Prostate gland (tissue), 2 donors: Measurements from ENCODE around the gene IQCE. TPM values are rescaled to one million over a fixed set of nuclear protein-coding genes. Genes with fewer than 3 reads are reported as not detected.

Experiments used
- DNase-seq: peaks from one replicate; pipeline ENCODE4 v3.0.0-alpha.2; 2019; ENCODE audit warnings: low spot score
- H3K27ac ChIP-seq, 2 donors: fragments of 200-600 bp; sonication (generic); 2 replicates each; pipeline ENCODE4 v1.5.1; 2017 to 2019
- H3K27me3 ChIP-seq: fragments of 200-600 bp; sonication (generic); replicated peaks from 2 replicates; pipeline ENCODE4 v1.5.1; 2019; ENCODE audit not compliant: insufficient read depth
- H3K36me3 ChIP-seq, 2 donors: fragments of 200-600 bp; sonication (generic); 1 replicate in 1 of 2; 2 replicates in 1 of 2; pipeline versions ENCODE4 v1.5.1 to v1.8.1; 2017 to 2019
- H3K4me1 ChIP-seq: fragments of 200-600 bp; sonication (generic); replicated peaks from 2 replicates; pipeline ENCODE4 v1.5.1; 2019
- H3K4me3 ChIP-seq, 2 donors: fragments of 200-600 bp; sonication (generic); 2 replicates each; pipeline ENCODE4 v1.5.1; 2017 to 2019
- H3K9me3 ChIP-seq: fragments of 200-600 bp; sonication (generic); 2 replicates; pipeline ENCODE4 v1.5.1; 2017
- CTCF ChIP-seq, 4 experiments: fragments of 200-600 bp in 2 of 4; fragments of 450-650 bp in 2 of 4; sonication (generic) in 2 of 4; IDR thresholded peaks; 1 replicate in 3 of 4; 2 replicates in 1 of 4; pipeline ENCODE4 v1.5.1; 2016 to 2019; ENCODE audit warnings: antibody characterized with exemption in 4 of 4, mild to moderate bottlenecking in 2 of 4, moderate library complexity in 2 of 4
- POLR2A ChIP-seq: fragments of 450-650 bp; IDR thresholded peaks from one replicate; pipeline ENCODE4 v1.6.1; 2016; ENCODE audit warnings: antibody characterized with exemption, mild to moderate bottlenecking
- POLR2AphosphoS5 ChIP-seq: sonication (generic); formaldehyde crosslinking; IDR thresholded peaks from one replicate; pipeline ENCODE4 v1.6.1; 2017; ENCODE audit warnings: antibody characterized with exemption
- WGBS: methylation state at CpG from one replicate; pipeline ENCODE4 v1.1.5; 2018; 5-methylcytosine and 5-hydroxymethylcytosine counted together
- intact Hi-C: fragments of 100-400 bp; cut with DNase I; formaldehyde crosslinking; loops from one replicate; pipeline ENCODE4 v1.14.2; 2022
- total RNA-seq, 2 donors: library from RNA; depleted of rRNA; stranded (reverse); fragments of >200 nt; gene quantifications; one replicate each; pipeline ENCODE4 v1.1.0, GENCODE V29; 2016

Gene IQCE
- total RNA-seq, 2 donors from 2014 or later, result 20.2 to 41.9 TPM

GRCh38 chr7:2632733-2633537, 74.2 kb downstream of the IQCE start:
- TF ChIP-seq POLR2A (peak; percentile 45), CTCF (IDR thresholded peaks at IDR 0.05) (no peak), POLR2AphosphoS5 (peak; percentile 16)
- Histone ChIP-seq H3K4me1 (peaks cover 17% of the 10 kb centered on the region), H3K9me3 (no peaks in the 10 kb centered on the region), H3K4me3 (peak overlapping the region; percentile 68 to 89), H3K36me3 (no peaks in the 10 kb centered on the region), H3K27ac (peak overlapping the region; percentile 74 to 81), H3K27me3 (no peaks in the 10 kb centered on the region)
- WGBS, result 1% methylated on average over 35 of the region's 35 CpGs
- intact Hi-C loops, result loop anchor here (5.0 kb wide), 1 partner anchor 1096 kb away; no protein-coding TSS in a partner anchor
- peak; percentile 37 for DNase-seq

- H3K27ac ChIP-seq, result peak overlapping the region; percentile 74 to 81
- H3K9me3 ChIP-seq, result no peaks in the 10 kb centered on the region
- 12% methylated on average over 21 of the region's 22 CpGs for WGBS
- no peak for DNase-seq
- no peaks in the 10 kb centered on the region for H3K27me3 ChIP-seq
- peak overlapping the region; percentile 68 to 89 for H3K4me3 ChIP-seq
- no peak for TF ChIP-seq POLR2AphosphoS5
- peak; percentile 33 for TF ChIP-seq POLR2A
- no peak for TF ChIP-seq CTCF (IDR thresholded peaks at IDR 0.05)
- H3K36me3 ChIP-seq, result no peaks in the 10 kb centered on the region
- peaks cover 20% of the 10 kb centered on the region for H3K4me1 ChIP-seq
- intact Hi-C loops, result loop anchor here (5.0 kb wide), 1 partner anchor 1096 kb away; no protein-coding TSS in a partner anchor
Observed at GRCh38 chr7:2633538-2634266, 74.9 kb downstream of the IQCE start.

GRCh38 chr7:2634267-2635145, 75.7 kb downstream of the IQCE start:
- DNase-seq, result no peak
- intact Hi-C loops, result loop anchor here (5.0 kb wide), 1 partner anchor 1097 kb away; no protein-coding TSS in a partner anchor
- no peaks in the 10 kb centered on the region for H3K27me3 ChIP-seq
- peaks cover 20% of the 10 kb centered on the region for H3K4me1 ChIP-seq
- H3K27ac ChIP-seq, result peak overlapping the region; percentile 74 to 81
- peak overlapping the region in 1 of 2 donors; percentile 89 for H3K4me3 ChIP-seq
- WGBS, result 86% methylated on average over 22 of the region's 22 CpGs
- TF ChIP-seq CTCF (IDR thresholded peaks at IDR 0.05) (no peak), POLR2A (no peak), POLR2AphosphoS5 (no peak)
- H3K9me3 ChIP-seq, result no peaks in the 10 kb centered on the region
- H3K36me3 ChIP-seq, result no peaks in the 10 kb centered on the region

- no peak for DNase-seq
- no peak for TF ChIP-seq POLR2AphosphoS5
- TF ChIP-seq POLR2A, result no peak
- no peak for TF ChIP-seq CTCF (IDR thresholded peaks at IDR 0.05)
- no peaks in the 10 kb centered on the region for H3K9me3 ChIP-seq
- H3K27me3 ChIP-seq, result no peaks in the 10 kb centered on the region
- intact Hi-C loops, result no loop called here
- H3K36me3 ChIP-seq, result no peaks in the 10 kb centered on the region
- H3K27ac ChIP-seq, result no peak overlapping the region
- peaks cover 25% of the 10 kb centered on the region for H3K4me1 ChIP-seq
- no peak overlapping the region for H3K4me3 ChIP-seq
- WGBS, result 92% methylated on average over 15 of the region's 15 CpGs
Observed at GRCh38 chr7:2635148-2635668, 76.4 kb downstream of the IQCE start.
